NCI-H2227 treated with DMSO at 0.1 percent for 48 hours (cell line): ENCODE results near the gene ZNF57.
"Not testable (repeated sequence)": the region's sequence is repeated elsewhere in the genome, so short reads cannot be mapped to it uniquely, and the experiment has no call there.

Source experiments
- DNase-seq: peaks from one replicate; lab custom pipeline; 2025; lab: John Stamatoyannopoulos, UW

The ZNF57 gene

DNA sequence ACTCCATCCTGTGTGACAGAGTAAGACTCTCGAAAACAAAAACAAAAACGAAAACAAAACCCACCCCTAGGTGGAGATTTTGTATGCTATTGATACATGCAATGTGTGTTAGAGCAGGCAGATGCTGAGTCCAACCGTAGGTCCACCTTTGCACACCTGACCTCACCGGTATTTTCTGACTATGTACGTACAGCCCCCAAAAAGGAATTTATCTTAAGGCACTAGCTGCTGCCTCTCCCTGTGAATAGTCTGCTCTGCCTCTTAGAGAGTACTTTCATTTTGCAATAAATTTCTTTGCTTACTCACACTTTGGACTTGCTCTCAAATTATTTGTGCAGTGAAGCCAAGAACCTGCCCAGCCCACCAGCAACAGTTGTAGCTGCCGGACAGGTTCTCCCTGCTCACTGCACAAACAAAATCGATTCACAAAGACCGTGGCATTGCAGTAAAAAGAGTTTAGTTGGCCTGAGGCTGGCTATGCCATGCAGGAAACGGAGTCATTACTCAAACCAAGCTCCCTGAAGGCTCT, 52.3 kb downstream of the ZNF57 start:
- DNase-seq, result no peak

GRCh38 chr19:2957160-2957559, 56.4 kb downstream of the ZNF57 start:
- DNase-seq, result no peak

- DNase-seq, result no peak
Measured at GRCh38 chr19:2960120-2960519, 59.4 kb downstream of the ZNF57 start.

GRCh38 chr19:2962018-2962670, 61.4 kb downstream of the ZNF57 start:
- DNase-seq, result peak; percentile 78

- no peak for DNase-seq
Measured at GRCh38 chr19:2963122-2963521, 62.4 kb downstream of the ZNF57 start.

DNA sequence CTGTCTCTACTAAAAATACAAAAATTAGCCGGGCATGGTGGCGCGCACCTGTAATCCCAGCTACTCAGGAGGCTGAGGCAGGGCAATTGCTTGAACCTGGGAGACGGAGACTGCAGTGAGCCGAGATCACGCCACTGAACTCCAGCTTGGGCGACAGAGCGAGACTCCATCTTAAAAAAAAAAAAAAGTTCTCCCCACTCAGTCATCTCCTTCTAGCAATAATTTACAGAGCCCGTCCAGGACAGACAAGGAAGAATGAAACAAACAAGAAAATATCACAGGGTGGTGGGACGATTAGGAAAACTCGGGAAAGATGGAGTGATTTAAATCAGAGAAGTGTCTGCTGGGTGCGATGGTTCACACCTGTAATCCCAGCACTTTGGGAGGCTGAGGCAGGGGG, 62.9 kb downstream of the ZNF57 start:
- not testable (repeated sequence) for DNase-seq

DNA sequence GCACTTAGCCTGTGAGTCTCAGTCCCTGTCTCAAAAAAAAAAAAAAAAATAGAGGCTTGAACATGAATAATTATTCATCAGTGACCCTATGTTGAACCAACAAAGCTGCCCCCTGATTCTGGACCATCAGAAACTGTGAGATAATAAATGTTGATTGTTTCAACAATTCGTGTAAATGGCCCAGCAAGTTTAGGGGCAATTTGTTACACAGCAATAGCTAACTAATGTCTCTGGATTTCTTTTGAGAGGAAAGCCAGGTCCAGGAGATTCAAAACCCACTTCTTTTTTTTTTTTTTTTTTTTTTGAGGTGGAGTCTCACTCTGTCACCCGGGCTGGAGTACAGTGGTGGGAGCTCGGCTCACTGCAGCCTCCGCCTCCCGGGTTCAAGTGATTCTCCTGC, 64.1 kb downstream of the ZNF57 start:
- DNase-seq, result no peak

DNA sequence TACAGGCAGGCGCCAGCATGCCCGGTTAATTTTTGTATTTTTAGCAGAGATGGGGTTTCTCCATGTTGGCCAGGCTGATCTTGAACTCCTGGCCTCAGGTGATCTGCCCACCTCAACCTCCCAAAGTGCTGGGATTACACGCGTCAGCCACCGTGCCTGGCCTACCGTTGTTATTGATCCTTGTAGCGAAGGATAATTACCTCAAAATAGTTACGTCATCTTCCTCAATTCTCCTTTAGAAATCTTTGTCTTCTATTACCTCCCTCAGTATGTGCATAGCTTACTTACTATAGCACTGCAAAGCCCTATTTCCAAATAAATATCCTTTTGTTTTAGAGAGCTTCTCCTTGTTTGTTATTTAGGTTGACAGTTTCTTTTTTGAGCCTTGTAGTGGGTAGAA, 67.2 kb downstream of the ZNF57 start:
- no peak for DNase-seq
